Stimulated activated CD8-positive, alpha-beta memory T cell treated with anti-CD3 and anti-CD28 coated beads, Interleukin-7, amount 100 ng/mL, for 1 hour (primary cell): ENCODE data around the gene APOH.

ENCODE experiments used
- DNase-seq, 2 donors: peaks; one replicate each; pipeline ENCODE4 v3.0.0-alpha.2; 2020; ENCODE audit warnings: low read depth in 2 of 2

APOH gene

DNA sequence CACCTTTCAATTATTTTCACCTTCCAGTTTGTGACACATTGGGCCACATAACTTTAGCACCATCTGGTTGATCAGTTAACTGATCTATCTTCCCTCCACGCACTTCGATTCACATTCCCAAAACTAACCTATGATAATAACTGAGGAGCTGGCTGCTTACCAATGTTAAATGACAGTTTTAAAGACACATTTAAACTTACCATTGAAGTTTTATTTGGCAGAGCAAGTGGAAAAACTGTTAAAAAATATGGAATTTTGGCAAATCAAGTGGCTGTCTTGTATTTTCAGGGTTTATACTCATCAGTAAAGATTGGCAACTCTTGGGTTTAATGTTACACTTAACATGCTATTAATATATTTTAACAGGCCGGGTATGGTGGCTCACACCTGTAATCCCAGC is 5.4 kb upstream of the APOH start:
- DNase-seq = no peak

DNA sequence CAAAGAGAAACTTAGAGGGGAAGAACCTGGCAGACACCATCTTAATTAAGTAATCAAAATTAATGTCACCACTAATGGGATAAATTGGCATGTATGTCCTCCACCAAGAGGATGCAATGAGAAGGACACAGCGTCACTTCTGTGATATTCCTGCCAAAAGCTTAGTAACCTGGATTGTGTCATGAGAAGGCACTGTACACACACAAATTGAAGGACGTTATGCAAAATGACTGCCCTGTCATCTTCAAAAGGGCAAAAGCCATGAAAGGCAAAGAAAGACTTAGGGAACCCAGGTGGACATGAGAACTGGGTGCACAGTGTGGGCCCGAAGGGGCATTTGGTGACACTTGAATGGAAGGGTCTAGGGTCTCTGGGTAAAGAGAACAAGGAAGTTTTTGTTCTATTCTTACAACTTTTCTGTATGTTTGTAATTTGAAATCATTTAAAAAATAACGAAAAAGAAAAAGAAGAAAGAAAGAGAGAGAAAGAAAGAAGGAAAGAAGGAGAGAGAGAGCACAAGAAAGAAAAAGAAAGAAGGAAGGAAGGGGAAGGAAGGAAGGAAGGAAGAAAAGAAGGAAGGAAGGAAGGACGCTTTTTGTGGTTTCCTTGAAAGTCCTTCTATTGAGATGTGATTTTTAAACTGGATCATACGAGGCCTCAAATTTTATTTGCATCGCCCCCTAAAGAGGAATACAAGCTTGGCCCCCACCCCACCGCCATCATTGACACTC is 4.0 kb upstream of the APOH start:
- DNase-seq = no peak

DNA sequence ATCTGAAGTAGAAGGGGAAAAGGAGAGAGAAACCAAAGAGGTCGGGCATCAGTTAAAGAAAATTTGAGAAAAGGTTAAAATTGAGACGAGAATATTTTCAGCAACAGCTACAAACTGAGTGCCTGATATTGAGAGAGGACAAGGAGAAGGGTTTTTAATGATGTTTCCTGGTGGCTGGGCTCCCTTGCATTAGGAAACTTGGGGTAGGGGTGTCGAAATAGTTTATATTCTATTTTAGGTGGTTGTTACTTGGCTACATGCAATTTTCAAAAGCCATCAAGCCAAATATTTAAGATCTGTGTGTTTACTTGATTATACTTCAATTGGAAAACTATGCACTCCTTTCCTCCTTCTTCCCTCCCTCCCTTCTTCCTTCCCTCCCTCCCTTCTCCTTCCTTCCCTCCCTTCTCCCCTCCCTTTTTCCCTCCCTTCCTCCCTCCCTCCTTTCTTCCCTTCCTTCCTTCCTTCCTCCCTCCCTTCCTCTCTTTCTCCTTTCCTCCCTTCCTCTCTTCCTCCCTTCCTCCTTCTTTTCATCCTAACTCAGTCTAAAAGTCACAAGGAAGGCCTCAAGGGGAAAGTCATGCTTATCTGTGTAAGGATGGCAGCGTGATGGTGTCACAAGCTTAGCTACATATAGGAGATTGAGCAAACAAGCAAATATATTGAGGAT is 1.8 kb upstream of the APOH start:
- no peak for DNase-seq

DNA sequence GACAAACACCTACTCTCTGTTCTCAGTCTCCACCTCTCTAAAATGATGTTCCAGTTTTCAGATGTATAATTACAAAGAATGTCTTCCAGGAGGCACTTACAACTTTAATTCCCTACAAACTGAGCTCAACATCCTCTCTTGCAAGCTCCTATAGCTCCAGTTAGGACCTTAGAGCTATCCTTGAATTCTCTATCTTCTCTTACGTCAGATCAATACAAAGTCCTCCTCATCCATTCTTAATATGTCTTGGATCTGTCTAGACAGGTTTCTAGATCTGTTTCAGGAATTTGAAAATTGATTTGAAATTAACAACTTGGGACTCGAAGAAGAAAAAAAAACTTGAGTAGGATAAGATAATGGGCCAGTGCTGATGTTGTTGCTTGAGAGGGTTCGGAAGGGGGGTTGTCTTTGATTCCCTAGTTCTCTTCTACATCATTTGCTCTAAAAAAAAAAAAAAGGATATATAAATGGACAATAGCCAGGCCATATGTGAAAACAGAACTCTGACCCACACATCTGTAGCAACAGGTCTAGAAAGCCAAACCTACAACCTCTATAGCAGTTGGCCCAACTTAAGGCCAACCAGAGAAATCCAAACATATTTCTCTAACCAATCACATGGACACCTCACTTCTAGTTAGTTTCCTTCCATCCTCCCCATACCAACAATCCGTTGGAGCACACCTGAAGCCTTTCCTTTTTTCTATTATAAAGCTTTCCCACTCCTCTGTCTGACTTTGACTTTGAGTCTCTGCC is 746 bp upstream of the APOH start:
- no peak for DNase-seq

DNA sequence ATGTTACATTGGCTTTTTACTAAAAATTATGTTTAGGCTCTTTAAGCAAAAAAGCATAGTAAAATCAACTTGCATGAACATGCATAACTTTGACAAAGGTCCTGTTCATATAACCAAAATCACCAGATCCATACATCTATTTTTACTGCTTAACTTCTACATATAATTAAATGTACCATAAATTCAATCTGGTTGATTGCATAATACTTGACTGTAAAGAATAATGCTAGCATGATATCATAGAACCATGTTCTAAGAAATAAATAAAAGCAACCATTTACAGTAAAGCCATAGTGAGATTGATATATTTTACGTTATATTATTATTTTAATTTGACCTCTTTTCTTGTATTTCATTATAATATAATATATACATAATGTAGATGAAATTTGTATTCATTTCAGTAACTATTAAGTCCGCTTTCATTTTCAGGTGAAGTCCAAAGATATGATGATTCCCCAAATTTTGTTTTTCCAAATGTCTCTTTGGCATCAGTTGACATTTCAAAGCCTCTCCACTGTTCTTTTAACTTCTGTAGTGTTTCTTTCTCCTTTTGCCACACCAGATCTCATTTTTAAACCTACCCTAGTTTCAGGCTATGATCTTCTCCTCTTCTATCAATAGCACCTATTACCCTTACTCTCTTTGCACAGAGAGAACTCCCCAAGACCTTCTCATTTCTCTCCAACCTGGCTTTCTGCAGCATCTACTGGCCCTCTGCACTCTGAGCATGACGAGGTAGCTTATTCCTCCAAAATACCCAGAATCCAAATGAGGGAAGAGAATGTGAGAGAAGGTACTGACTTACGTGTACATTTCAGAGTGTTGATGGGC is 1.8 kb downstream of the APOH start:
- no peak for DNase-seq

DNA sequence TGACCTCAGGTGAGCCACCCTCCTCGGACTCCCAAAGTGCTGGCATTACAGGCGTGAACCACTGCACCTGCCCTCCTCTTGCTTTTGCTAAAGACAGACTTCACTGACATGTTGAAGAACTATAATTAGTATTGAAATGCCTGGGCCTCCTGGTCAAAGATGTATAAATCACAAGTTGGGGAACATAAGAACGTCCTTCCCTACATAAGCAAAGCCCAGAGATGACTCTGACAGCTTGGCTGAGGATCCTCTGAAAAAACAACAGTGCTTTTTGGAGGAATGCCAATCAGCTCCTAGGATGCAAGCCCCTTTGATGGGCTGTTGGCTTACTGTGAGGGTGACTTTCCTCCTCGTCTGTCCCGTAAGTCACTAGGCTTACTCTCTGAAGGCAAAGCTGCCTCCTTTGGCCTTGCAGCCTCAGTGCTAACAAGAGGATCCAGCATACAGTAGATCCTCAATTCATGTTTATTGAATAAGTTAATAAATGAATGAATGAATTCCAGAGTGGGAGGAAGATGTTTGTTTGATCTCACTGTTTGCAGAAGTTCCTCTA is 6.3 kb downstream of the APOH start:
- DNase-seq = no peak

DNA sequence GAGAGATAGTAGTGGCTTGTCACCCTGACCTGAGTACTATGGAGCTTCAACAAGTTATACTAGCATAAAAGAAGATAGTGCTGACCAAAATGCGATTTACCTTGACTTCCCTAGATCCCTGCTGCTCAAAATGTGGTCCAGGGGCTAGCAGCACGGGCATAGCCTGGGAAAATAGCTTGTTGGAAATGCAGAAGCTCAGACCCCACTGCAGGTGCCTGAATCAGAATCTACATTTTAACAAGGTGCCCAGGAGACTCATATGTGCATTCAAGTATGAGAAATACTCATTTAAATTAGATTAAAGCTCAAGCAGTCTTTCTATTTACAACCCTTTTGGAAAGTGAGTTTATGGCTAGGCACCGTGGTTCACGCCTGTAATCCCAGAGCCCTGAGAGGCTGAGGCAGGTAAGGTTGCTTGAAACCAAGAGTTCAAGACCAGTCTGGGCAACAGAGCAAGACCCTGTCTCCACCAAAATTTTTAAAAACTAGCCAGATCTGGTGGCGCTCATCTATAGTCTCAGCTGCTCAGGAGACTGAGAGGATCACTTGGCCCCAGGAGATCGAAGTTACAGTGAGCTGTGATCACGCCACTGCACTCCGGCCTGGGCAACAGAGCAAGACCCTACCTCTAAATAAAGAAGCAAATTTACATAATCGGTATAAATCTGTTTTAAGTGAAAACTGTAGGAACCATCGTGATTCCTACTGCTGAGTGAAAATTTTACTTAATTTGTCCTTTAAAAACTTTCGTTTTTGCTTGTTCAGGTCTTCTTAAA is 7.3 kb downstream of the APOH start:
- no peak for DNase-seq

DNA sequence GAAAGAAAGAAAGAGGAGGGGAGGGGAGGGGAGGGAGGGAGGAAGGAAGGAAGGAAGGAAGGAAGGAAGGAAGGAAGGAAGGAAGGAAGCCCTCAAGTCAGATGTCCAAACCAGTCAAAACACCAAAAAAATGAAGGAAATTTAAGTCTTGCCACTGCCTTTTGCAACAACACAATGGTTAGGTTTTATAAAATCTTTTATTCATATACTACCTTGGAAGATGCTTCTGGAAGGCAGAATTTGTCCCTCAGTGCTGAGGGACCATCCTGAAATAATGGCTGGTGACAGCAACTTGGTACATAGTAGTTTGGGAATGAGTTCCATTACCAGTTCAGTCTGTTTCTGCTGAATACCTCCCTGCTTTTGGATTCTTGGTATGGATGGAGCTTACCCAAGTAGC is 7.9 kb downstream of the APOH start:
- DNase-seq = no peak

DNA sequence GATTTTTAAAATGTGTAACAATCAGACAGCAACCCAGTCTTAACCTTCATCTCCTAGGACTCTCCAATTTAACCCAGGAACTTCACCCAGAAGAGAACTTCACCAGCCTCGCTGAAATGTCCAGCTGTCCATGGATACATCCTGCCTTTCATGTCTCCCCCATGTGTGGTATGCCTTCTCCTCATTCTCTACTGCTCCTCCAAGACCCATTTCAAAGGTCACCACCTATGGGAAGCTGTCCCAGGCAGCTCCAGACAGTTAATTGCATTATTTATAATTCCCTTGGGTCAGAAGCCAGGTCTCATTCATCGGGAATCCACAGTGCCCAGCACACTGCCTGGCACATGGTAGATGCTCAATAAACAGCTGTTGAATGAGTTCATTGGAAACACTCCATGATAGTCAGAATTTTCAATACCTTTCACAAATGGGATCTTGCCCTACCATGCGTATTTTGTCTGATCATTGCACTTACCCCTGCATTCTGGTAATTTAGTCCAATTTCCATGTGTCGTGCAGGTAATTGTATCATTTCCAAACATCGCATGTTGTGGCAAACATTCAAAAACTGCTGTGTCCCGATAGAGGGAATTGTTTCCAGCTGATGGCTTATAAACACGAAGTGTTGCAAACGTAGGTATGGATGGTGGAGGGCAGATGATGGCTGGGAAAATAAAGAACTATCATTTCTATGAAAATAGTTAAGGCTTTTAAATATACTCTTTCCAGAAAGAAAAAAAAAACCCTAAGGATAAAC is 9.0 kb downstream of the APOH start:
- no peak for DNase-seq

DNA sequence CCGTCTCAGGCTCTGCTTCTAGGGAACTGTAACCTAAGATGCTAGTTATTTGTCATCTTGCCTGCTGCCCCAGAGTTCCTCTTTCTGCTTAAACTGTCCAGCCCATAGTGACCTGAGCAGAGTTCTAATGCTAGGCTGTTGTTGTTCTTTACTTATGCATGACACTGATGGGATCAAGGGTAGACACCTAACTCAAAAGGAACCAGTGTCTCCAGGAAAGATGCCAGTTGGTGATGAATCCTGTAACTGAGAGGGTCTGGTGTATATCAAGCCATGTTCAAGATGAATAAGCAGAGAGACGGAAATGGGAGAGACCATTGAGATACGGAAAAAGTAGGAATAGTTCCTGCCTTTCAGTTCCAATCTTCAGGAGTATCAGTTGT is 13.7 kb downstream of the APOH start:
- DNase-seq = no peak

DNA sequence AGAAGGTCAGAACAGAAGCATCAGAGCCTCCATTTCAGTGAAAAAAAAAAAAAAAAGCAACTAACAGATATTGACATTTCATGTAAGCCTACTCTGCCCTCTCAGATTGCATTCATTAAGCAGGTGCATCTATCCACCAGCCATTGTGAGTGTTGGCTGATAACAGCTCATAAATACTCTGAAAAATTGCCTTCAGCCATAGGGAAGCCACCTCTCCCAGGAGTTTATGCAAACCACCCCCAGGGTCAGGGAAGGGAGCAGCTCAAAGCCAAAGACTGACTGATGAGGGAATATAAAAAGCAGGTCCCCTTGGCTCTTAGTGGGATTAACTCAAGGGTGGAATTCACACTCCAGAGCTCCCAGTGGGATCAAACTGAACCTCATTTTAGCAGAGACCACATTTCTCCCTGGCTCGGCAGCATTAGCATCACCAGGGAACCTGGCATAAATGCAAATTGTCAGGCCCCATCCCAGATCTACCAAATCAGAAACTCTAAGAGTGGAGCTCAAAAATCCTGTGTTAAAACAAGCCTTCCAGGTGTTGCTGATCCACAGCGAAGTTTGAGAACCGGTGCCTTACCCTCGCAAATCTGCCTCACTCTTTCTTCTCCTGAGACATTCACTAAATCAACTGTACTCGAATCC is 14.2 kb downstream of the APOH start:
- DNase-seq = no peak

DNA sequence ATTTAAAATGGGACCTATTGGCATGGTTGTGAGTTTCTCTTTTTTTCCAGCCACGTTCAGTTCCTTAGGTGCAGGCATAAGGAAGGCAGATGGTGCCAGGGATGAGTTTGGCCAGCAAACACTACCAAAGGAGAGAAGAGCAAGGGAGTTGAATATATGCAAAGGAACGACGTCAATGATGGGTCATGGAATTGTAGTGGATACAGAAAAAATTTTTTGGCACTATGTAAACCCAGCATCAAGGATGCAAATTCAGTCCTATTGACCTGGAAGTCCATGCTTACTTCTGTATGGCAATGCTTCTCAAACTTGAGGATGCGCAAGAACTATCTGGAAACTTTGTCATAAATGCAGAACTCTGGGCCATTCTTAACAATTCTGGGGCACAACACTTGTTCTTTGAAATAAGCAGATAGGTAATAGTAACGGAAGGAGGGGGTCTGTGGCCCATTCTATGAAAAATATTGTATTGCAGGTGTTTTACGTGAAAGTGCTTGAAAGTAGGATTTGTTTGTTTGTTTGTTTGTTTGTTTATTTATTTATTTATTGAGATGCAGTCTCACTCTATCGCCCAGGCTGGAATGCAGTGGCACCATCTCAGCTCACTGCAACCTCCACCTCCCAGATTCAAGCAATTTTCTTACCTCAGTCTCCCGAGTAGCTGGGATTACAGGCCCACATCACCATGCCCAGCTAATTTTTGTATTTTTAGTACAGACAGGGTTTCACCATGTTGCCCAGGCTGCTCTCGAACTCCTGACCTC is 18.0 kb downstream of the APOH start:
- DNase-seq = no peak

DNA sequence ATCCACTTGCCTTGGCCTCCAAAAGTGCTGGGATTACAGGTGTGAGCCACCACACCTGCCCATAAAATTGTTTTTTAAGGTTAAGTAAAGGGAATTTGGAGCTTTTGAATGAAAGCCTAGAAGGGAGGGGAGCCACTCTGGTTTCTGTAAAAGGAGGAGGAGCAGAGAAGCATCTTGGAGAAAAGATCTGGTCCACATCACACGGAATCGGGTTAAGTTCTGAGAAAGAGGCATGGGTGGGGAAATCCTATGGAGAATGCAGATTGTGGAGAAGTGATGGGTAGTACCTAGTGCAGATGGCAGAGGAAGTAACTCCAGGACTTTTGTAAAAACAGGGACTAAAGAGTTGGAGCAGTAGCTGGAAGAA is 19.0 kb downstream of the APOH start:
- DNase-seq = no peak

DNA sequence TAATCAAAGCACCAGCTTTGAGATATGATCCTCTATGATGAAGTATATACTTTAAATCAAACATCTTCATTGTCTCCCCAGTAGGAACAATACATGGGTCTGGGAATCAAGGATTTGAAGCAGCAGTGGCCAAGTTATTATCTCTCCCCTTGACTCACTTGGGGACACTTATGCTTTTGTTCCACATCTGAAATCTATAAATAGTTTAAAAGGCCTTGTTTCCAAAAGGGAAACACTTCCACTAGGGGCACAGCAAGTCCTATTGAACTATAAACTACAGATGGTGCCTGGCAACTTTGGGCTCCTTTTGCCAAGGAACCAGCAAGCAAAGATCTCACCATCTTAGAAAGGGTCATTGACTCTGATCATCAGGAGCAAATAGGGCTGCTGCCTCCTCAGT is 21.3 kb downstream of the APOH start:
- no peak for DNase-seq

DNA sequence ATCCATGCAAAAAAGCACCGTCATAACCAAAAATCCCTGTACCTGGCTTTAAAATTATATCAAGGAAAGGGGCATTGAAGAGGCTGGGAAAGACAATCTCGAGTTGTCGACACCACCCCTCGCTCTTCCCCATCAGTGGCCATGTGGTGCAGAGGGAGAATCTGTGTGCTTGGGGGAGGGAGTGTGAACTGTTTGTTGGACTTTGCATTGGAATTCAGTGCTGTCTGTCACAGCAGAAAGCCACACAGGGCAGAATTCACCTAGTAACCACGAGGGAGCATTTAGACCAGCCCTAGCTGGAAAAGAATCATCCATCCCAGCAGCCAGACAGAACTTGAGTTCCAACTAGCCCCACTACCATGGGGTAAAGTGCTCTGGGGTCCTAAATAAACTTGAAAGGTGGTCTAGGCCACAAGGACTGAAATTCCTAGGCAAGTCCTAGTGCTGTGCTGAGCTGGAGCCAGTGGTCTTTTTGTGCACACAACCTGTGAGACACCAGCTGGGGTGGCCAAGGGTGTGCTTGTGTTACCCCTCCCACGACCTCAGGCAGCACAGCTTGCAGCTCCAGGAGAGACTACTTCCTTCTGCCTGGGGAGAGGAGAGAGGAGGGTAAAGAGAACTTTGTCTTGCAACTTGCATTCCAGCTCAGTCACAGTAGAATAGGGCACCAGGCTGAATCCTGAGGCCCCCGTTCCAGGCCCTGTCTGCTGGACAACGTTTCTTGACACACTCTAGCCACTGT is 25.8 kb downstream of the APOH start:
- DNase-seq = no peak

DNA sequence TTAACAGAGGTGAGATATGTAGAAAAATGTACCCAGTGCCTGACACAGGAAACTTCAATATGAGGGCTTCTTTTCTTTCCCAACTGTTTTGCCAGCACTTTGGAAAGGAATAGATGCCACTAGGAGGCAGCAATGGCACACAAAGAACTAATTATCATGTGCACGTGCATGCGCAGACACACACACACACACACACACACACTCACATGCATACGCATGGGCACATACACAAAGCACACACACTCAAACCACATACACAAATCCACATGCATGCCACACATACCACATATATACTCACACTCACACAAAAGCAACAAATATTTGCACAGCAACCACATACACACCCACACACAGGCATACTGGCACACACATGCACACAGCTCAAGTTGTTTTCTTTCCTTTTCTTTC is 28.5 kb downstream of the APOH start:
- no peak for DNase-seq

DNA sequence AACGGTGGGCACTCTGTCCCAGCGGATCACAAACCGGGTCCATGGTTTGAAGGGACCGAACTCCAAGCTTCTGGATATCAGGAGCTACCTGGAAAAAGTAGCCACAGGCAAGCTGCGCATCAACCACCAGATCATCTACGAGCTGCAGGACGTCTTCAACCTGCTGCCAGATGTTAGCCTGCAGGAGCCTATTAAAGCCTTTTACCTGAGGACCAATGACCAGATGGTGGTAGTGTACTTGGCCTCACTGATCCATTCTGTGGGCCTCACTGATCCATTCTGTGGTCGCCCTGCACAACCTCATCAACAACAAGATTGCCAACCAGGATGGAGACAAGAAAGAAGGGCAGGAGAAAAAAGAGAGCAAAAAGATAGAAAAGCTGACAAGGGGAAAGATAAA is 31.0 kb downstream of the APOH start:
- no peak for DNase-seq

DNA sequence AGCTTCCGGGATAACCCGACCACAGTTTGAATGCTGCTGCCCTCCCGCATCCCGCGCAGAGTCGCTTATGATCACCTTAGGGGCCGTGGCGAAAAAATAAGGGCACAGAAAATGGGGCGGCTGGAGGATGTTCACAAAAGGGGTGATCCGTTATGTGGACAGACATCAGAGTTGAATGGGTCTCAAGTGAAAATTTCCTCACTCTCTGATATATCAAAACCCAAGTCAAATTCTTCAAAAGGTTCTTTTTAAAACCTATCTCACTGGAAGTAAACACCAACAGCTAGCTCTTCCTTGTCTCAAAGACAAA is 36.9 kb downstream of the APOH start:
- no peak for DNase-seq
